Ureter (tissue), 1 donor: ENCODE data around the gene ASGR2. TPM values are rescaled to one million over a fixed set of nuclear protein-coding genes. Genes with fewer than 3 reads are reported as not detected.
"Not testable (repeated sequence)": the region's sequence is repeated elsewhere in the genome, so short reads cannot be mapped to it uniquely, and the experiment has no call there.

Source experiments
- DNase-seq: peaks from one replicate; pipeline ENCODE4 v3.0.0-alpha.2; 2020; ENCODE audit warnings: low spot score
- total RNA-seq: library from RNA; stranded (reverse); gene quantifications from one replicate; pipeline ENCODE4 v1.2.4, GENCODE V29; 2023
- donor health status: DM: yes; HTN: yes; CAD: no.

Gene ASGR2
- total RNA-seq, 1 donor from 2014 or later: not detected

GRCh38 chr17:7100641-7101379 is 13.8 kb downstream of the ASGR2 start:
- DNase-seq: not testable (repeated sequence)

- DNase-seq: no peak
Measured at GRCh38 chr17:7098802-7099459, 15.7 kb downstream of the ASGR2 start.

DNA sequence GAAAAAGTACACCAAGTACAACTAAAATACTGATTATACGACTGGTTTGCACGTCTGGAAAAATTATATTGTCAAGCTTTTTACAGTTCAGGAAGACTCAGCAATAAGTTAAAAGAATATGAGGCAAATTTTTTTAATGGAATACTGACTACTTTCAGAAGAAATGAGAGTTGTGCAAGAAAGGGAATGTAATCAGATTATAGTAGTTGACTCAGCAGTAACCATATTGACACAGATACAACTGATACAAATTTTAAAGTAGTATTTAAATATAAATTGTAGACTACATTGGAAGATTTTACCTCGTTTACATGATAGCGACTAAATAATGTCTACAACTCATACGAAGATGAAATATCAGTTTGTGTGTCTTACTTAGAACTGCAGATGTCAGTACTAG is 16.7 kb downstream of the ASGR2 start:
- no peak for DNase-seq

- no peak for DNase-seq
Measured at GRCh38 chr17:7095625-7096024, 19.0 kb downstream of the ASGR2 start.

DNA sequence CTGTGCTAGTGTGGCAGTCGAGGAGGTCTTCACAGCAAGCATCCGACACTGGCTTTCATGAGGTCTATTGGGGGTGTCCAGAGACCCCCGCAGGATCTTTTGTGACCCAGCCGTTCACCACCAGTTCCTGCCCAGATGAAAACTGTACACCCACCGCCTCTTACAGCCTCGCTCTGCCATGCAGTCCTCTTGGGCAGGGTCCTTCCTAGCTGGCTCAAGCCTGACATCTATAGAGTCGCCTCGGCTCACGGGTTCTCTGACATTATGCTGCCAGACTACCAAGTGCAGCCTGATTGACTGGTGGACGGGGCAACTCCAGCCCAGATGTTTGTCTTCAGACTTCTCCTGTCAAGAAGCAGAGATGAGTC is 20.0 kb downstream of the ASGR2 start:
- no peak for DNase-seq

DNA sequence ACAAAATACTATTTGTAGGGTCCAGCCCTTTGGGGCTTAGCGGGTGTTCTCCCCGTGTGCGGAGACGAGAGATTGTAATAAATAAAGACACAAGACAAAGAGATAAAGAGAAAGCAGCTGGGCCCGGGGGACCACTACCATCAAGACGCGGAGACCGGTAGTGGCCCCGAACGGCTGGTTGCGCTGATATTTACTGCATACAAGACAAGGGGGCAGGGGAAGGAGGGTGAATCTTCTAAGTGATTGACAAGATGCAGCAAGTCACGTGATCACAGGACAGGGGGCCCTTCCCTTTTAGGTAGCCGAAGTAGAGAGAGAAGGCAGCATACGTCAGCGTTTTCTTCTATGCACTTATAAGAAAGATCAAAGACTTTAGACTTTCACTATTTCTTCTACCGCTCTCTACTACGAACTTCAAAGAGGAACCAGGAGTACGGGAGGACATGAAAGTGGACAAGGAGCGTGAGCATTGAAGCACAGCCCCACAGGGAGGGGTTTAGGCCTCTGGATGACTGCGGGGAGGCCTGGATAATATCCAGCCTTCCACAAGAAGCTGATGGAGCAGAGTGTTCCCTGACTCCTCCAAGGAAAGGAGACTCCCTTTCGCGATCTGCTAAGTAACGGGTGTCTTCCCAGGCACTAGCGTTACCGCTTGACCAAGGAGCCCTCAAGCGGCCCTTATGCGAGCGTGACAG is 23.2 kb downstream of the ASGR2 start:
- not testable (repeated sequence) for DNase-seq

DNA sequence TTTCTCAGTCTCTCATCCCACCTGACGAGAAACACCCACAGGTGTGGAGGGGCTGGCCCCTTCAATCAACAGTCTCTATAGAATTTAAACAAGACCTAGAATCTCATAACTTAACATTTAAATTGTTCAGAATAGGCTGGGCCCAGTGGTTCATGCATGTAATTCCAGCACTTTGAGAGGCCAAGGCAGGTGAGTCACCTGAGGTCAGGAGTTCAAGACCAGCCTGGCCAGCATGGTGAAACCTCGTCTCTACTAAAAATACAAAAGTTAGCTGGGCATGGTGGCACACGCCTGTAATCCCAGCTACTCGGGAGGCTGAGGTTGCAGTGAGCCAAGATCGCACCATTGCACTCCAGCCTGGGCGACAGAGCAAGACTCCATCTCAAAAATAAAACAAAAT is 25.1 kb downstream of the ASGR2 start:
- not testable (repeated sequence) for DNase-seq

DNA sequence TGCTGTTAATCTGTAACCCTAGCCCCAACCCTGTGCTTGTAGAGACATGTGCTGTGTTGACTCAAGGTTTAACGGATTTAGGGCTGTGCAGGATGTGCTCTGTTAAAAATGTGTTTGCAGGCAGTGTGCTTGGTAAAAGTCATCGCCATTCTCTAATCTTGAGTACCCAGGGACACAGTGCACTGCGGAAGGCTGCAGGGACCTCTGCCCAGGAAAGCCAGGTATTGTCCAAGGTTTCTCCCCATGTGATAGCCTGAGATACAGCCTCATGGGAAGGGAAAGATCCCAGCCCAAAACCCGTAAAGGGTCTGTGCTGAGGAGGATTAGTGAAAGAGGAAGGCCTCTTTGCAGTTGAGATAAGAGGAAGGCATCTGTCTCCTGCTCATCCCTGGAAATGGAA is 26.2 kb downstream of the ASGR2 start:
- not testable (repeated sequence) for DNase-seq

- DNase-seq: no peak
Measured at GRCh38 chr17:7084088-7084487, 30.5 kb downstream of the ASGR2 start.

GRCh38 chr17:7083592-7083991 is 31.0 kb downstream of the ASGR2 start:
- DNase-seq: no peak

GRCh38 chr17:7081341-7082062 is 33.1 kb downstream of the ASGR2 start:
- no peak for DNase-seq

DNA sequence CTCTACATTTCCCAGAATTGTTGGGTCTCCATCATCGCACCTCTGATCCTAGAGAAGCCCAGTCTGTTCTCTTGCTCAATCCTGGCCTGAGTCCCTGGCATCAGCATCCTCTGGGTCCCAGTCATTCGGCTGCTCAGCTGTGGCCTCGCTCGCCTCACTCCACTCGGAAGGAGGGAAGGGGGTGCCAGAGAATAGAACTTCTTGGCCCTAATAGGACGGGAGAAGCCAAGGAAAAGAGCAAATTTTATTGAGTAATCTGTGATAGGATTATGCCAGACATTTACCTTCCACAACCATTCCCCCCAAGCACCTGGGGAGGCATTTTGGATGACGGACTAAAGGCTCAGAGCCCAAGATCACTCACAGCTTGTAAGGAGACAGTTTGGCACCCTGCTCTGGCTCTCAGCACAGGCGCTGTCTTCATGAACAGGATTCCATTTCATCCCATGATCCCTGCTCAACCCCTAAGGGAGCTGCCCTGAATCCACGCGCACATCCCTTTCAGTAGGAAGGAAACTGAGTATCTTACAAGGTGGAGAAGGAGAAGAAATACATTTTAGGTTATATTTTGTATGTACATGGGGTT is 34.1 kb downstream of the ASGR2 start:
- no peak for DNase-seq

DNA sequence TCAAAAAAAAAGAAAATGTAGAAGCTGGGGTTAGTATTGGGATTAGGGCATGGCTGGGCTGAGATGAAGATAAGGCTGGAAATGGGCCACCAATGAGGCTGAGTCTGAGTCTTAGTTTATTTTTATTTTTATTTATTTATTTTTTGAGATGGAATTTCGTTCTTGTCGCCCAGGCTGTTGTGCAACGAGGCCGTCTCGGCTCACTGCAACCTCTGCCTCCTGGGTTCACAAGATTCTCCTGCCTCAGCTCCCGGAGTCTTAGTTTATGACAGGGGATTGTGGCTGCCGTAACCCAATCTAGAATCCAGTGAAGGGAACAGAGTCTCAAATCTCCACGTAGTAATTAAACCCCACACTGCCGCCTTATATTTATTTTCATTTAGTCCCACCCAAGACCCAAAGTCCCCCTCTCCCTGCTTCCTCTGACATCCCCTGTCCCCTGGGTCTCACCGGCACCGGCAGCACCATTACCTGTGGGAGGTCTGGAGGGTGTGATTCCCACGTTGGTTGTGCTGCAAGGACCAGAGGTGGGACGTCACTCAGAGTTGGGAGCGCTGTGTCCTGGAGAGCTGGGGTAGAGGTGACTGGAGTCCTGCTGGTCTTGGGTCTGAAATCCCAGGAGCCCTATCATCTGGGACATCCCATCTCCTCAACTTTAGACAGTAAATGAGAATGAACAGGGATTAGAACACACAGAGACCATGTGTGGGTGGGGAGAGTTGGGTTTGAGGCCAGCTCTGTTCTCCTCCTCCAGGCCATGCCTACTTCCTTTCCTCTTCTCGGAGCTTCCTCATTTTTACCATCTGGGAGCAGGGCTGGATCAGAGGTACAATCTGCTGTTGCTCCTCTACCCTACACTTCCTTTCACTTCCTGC is 34.8 kb downstream of the ASGR2 start, which contains the start of gene CLEC10A:
CLEC10A (minus strand) TSS at position 671 of the 875 bp plus-strand sequence. CDS start 1,439 bp downstream, outside the sequence.
- no peak for DNase-seq

GRCh38 chr17:7078711-7079110 is 35.9 kb downstream of the ASGR2 start:
- DNase-seq: no peak

- DNase-seq: no peak
Measured at GRCh38 chr17:7077911-7078546, 36.6 kb downstream of the ASGR2 start.

- DNase-seq: no peak
Measured at GRCh38 chr17:7074931-7075330, 39.7 kb downstream of the ASGR2 start.

- DNase-seq: no peak
Measured at GRCh38 chr17:7072406-7072805, 42.2 kb downstream of the ASGR2 start.

DNA sequence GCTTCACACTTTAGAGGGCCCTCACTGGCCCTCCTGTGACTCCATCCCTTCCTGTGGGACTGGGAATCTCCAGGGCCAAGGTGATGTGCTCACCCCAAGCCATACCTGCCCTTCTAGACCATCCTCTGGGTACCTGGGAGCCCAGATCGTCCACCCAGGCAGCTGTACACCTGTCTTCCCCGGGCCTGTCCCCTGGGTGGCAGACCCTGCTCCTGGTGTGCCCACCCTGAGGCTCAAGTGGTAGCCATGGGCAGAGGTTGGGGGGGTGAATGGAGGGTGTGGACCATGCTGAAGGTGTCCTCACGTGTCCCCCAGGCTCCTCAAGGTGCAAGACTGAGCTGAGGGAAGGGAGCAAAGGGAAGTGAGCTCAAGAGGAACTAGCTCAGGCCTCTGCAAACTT is 43.9 kb downstream of the ASGR2 start:
- DNase-seq: no peak

DNA sequence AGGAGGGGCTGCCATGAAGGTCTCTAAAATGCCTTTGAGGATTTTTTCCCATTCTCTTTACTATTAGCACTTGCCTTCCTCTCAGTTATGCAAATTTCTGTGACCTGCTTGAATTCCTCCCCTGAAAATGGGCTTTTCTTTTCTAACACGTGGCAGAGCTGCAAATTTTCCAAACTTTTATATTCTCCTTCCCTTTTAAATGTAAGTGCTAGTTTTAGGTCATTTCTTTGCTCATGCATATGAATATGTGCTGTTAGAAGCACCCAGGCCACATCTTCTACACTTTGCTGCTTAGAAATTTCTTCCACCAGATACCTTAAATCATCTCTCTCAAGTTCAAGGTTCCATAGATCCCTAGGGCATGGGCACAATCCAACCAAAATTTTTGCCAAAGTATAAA is 46.4 kb downstream of the ASGR2 start:
- no peak for DNase-seq

- no peak for DNase-seq
Measured at GRCh38 chr17:7067198-7067597, 47.4 kb downstream of the ASGR2 start.
